Uterus (tissue), 4 donors: Measurements from ENCODE around the gene RASL12. TPM values are rescaled to one million over a fixed set of nuclear protein-coding genes. Genes with fewer than 3 reads are reported as not detected.
A peak's percentile ranks its signal among the peaks of the same experiment; 100 is the strongest.

ENCODE experiments used
- DNase-seq, 2 donors: peaks; one replicate each; pipeline ENCODE4 v3.0.0-alpha.2; 2019 to 2020
- H3K27ac ChIP-seq, 2 donors: fragments of 200-600 bp; sonication (generic); 1 replicate in 1 of 2; 2 replicates in 1 of 2; pipeline ENCODE4 v1.5.1; 2016 to 2018
- H3K27me3 ChIP-seq, 2 donors: fragments of 200-600 bp; sonication (generic); one replicate each; pipeline ENCODE4 v1.5.1; 2018 to 2019; ENCODE audit warnings: control low read depth in 1 of 2
- H3K36me3 ChIP-seq, 2 donors: fragments of 200-600 bp; sonication (generic); one replicate each; pipeline ENCODE4 v1.5.1; 2019; ENCODE audit warnings: control low read depth in 1 of 2
- H3K4me1 ChIP-seq, 2 donors: fragments of 200-600 bp; sonication (generic); one replicate each; pipeline ENCODE4 v1.5.1; 2018 to 2019; ENCODE audit warnings: control low read depth in 1 of 2
- H3K4me3 ChIP-seq, 2 donors: fragments of 200-600 bp; sonication (generic); 1 replicate in 1 of 2; 2 replicates in 1 of 2; pipeline ENCODE4 v1.5.1; 2018 to 2019; ENCODE audit warnings: mild to moderate bottlenecking in 1 of 2
- H3K9me3 ChIP-seq, 2 donors: fragments of 200-600 bp; sonication (generic); one replicate each; pipeline ENCODE4 v1.5.1; 2019; ENCODE audit warnings: control low read depth in 1 of 2
- POLR2A ChIP-seq, 2 donors: fragments of 450-650 bp; IDR thresholded peaks; one replicate each; pipeline ENCODE4 v1.6.1; 2016; ENCODE audit warnings: antibody characterized with exemption in 2 of 2, mild to moderate bottlenecking in 1 of 2, moderate library complexity in 1 of 2
- intact Hi-C: fragments of 100-400 bp; cut with DNase I; formaldehyde crosslinking; loops from one replicate; pipeline ENCODE4 v1.15.1; 2023; ENCODE audit warnings: low total_unique reads
- total RNA-seq, 4 donors: library from RNA; depleted of rRNA in 3 of 4; stranded (reverse); fragments of >200 nt in 3 of 4; gene quantifications; one replicate each; pipeline versions ENCODE4 v1.1.0 to v1.2.4, GENCODE V29; 2014 to 2023
- TF ChIP-seq, protein P1 (sequence below), 4 experiments: fragments of 200-600 bp in 2 of 4; fragments of 450-650 bp in 2 of 4; sonication (generic) in 2 of 4; IDR thresholded peaks; one replicate each; pipeline ENCODE4 v1.5.1; 2016 to 2019; ENCODE audit warnings: antibody characterized with exemption in 4 of 4, mild to moderate bottlenecking in 2 of 4, moderate library complexity in 1 of 4
- donor health status: DM: yes; HTN: yes; CAD: no.

Gene RASL12
- total RNA-seq, 4 donors from 2014 or later = 65.3 to 116 (median 76.6) TPM

DNA sequence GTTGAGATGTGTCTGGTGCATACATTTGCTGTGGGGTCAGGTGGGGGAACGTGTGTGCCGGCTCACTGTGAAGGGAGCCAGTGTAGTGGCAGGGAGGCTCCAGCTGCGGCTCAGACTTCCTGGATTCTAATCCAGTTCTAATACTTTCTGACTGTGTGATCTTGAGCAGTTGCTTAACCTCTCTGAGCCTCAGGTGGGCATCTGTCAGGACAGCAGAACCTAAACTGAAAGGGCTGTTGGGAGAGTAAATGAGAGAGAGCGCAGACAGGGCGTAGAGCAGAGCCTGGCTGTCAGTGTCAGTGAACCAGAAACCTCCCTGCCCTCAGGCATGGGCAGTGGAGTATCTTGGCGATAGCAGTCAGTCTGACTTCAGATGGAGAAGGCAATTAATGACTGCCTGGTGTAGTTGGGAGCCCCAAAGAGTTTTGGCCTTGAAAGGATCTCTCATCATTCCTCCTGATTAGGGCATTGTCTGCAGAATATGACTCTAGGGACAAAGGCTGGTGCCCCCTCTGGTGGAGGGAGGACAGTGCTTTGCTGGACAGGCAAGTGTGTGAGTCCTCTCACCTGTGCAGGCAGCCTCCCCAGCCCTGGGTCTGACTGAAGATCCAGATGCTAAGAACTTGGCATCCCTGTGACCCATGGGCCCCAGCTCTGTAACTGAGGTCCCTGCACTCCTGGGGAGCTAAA, 18.3 kb upstream of the RASL12 start:
- Histone ChIP-seq H3K4me3 (no peak overlapping the region), H3K9me3 (no peaks in the 10 kb centered on the region), H3K4me1 (peaks cover 15 to 22% of the 10 kb centered on the region in 2 donors), H3K27ac (peak overlapping the region; percentile 94 to 96), H3K36me3 (no peaks in the 10 kb centered on the region), H3K27me3 (no peaks in the 10 kb centered on the region)
- intact Hi-C loops = loop anchor here (10.0 kb wide), 1 partner anchor 51 kb away; no protein-coding TSS in a partner anchor
- DNase-seq = no peak
- no peak for TF ChIP-seq POLR2A (IDR thresholded peaks at IDR 0.05)
- TF ChIP-seq, protein P1, sequence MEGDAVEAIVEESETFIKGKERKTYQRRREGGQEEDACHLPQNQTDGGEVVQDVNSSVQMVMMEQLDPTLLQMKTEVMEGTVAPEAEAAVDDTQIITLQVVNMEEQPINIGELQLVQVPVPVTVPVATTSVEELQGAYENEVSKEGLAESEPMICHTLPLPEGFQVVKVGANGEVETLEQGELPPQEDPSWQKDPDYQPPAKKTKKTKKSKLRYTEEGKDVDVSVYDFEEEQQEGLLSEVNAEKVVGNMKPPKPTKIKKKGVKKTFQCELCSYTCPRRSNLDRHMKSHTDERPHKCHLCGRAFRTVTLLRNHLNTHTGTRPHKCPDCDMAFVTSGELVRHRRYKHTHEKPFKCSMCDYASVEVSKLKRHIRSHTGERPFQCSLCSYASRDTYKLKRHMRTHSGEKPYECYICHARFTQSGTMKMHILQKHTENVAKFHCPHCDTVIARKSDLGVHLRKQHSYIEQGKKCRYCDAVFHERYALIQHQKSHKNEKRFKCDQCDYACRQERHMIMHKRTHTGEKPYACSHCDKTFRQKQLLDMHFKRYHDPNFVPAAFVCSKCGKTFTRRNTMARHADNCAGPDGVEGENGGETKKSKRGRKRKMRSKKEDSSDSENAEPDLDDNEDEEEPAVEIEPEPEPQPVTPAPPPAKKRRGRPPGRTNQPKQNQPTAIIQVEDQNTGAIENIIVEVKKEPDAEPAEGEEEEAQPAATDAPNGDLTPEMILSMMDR (IDR thresholded peaks at IDR 0.05) = peak in 3 of 4 experiments; percentile 10 to 23 (median 14)

DNA sequence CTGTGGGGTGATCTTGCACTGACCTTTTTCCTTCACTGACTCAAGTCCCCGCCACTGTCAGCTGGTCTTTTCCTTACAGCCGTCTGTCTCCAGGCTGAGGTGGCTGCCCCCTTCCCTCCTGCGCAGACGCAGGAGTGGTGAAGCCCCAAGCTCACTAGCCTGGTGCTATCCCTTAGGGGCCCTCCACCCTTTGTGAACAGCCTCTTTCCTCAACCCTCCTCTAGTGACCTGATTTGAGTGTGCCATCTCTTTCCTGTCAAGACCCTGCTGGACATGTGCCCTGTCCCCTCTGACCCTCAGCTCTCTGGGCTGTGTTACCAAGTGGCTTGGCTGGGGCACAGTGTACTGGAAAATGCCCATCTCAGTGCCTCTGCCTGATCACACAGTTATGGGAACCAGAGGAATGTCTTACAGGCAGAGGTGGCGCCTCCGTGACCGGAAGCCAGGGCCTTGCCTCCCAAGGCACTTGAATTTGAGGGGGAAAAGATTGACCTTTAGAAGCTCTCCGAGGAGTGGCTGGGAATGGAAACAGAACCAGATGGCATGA, 17.5 kb upstream of the RASL12 start:
- no peak for TF ChIP-seq POLR2A (IDR thresholded peaks at IDR 0.05)
- TF ChIP-seq, protein P1 (IDR thresholded peaks at IDR 0.05) = no peak
- no peak for DNase-seq
- intact Hi-C loops = loop anchor here (10.0 kb wide), 1 partner anchor 50 kb away; no protein-coding TSS in a partner anchor
- Histone ChIP-seq H3K27ac (peak overlapping the region; percentile 94 to 96), H3K4me3 (no peak overlapping the region), H3K36me3 (no peaks in the 10 kb centered on the region), H3K4me1 (peaks cover 15 to 22% of the 10 kb centered on the region in 2 donors), H3K9me3 (no peaks in the 10 kb centered on the region), H3K27me3 (no peaks in the 10 kb centered on the region)

DNA sequence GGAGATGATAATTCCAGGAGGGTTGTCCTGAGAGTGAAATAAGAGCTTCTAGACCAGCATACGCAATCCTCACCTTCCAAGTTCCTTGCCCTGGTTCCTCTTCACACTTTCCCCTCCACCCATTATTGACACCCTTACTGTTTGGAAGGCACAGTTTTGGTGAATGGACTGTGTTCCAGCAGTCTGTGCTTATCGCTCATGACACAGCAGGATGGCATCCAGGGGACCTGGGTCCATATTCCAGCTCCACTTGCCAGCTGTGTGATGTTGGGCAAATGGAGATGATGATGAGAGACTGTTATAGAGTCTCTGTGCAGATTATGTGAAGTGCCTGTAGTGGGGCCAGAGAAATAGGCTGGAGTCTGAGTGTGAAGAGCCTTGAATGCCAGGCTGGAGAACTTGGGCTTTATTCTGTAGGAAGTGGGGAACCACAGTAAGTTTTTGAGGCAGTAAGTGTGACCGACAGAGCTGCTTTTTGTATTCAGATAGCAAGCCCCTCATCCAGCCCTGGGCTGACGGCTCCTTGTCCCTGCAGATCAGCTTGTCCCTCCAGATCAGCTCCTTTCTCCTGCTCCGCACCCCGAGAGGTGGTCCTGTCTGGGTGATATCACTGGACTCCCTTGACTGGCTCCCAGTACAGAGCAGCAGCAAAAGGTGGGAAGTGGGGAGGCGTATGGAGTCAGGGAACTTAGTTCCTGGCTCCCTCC, 16.9 kb upstream of the RASL12 start:
- Histone ChIP-seq H3K4me1 (peaks cover 15 to 22% of the 10 kb centered on the region in 2 donors), H3K36me3 (no peaks in the 10 kb centered on the region), H3K27ac (peak overlapping the region in 1 of 2 donors; percentile 96), H3K27me3 (no peaks in the 10 kb centered on the region), H3K9me3 (no peaks in the 10 kb centered on the region), H3K4me3 (no peak overlapping the region)
- TF ChIP-seq, protein P1 (IDR thresholded peaks at IDR 0.05) = no peak
- TF ChIP-seq POLR2A (IDR thresholded peaks at IDR 0.05) = no peak
- no peak for DNase-seq
- intact Hi-C loops = loop anchor here (10.0 kb wide), 1 partner anchor 50 kb away; no protein-coding TSS in a partner anchor

DNA sequence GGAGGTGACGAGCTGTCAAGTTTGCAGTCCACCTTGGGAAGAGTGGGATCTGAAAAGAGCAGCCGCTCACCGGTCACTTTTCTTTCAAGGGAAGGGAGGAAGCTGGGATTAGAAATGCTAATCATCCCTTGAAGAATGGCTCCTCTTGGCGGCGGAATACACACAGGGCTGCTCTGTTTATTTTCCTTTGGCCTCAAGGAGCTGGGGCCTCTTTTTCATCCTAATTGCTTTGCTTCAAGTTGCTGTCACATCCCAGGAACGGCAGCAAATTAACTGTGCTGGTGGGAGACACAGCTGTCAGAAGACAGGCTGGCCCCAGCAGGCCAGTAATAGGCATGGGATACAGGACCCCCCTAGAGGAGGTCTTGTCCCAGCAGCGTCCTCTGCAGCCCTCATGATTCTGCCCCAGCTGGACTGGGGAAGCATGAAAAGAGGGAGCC, 15.5 kb upstream of the RASL12 start:
- Histone ChIP-seq H3K4me1 (peaks cover 15 to 22% of the 10 kb centered on the region in 2 donors), H3K36me3 (no peaks in the 10 kb centered on the region), H3K27ac (peak overlapping the region; percentile 72 to 74), H3K9me3 (no peaks in the 10 kb centered on the region), H3K27me3 (no peaks in the 10 kb centered on the region), H3K4me3 (no peak overlapping the region)
- DNase-seq = peak in 1 of 2 donors; percentile 56
- TF ChIP-seq POLR2A (IDR thresholded peaks at IDR 0.05) = no peak
- TF ChIP-seq, protein P1 (IDR thresholded peaks at IDR 0.05) = peak; percentile 34 to 64 (median 43)
- intact Hi-C loops = loop anchor here (10.0 kb wide), 1 partner anchor 48 kb away; no protein-coding TSS in a partner anchor
